Measurements from ENCODE around the gene RNF207.

The RNF207 gene

DNA sequence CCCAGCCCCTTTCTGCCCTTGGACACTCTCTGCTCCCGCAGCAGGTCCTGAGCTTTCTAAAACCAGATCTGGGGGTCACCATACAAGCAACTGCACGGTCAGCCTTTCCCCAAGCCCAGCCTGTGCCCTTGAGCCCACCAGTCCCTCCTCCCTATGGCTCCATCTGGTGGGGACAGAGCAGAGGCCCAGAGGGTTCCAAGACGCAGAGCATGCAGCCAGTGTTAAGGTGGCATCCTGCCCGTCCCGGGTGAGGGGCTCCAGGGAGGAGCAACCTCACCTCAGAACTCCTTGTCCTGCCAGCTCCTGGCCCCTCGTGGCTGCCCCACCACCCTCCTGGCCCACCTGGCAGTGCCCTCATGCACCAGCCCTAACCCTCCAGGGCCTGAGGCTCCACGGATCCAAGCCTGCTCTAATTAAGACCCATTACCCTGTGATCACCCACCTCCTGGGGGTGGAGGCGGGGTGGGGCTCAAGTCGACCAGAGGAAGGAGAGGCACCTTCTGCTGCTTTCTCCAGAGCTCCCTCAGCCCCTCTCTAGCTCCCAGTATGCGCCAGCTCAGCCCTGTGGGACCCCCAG lies 34.3 kb upstream of the RNF207 start:
- no peak overlapping the region for H3K4me3 ChIP-seq (ENCODE audit: low read length)
- DNase-seq (ENCODE audit: low read depth, low spot score) = no peak

DNA sequence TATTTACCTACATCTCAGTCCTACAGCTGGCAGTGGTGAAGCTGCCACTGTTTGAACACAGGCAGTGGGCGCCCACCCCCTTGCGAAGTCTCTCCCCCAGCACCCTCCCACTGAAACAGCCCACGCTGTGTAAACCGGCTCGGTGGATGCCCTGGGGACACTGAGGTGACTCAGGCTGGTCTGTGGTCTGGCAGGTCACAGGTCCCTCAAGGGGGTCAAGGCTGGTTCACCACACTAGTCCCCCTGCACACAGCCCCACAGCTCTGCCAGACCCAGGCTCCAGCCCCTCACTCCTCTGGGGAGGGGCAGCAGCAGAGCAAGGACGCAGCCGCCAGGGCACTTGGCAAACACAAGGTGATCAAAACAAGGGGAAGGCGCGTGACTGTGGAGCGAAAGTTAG lies 33.4 kb upstream of the RNF207 start:
- no peak overlapping the region for H3K4me3 ChIP-seq (ENCODE audit: low read length)
- DNase-seq (ENCODE audit: low read depth, low spot score) = no peak

DNA sequence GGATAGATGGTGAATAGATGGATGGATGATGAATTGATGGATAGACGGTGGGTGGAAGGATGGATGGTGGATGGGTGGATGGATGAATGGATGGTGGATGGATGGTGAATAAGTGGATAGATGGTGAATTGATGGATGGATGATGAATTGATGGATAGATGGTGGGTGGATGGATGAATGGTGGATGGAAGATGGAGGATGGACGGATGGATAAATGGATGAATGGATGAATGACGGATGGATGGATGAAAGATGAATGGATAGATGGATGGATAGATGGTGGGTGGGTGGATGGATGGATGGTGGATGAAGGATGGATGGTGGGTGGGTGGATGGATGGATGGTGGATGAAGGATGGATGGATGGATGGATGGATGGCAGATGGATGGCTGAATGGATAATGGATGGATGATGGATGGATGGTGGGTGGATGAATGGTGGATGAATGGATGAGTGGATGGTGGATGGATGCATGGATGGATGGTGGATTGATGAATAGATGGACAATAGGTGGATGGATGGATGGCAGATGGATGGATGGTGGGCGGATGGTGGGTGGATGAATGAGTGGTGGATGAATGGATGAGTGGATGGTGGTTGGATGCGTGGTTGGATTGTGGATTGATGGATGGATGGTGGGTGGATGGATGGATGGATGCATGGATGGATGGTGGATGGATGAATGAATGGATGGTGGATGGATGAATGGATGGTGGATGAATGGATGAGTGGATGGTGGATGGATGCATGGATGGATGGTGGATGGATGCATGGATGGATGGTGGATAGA lies 31.1 kb upstream of the RNF207 start:
- no peak for DNase-seq (ENCODE audit: low read depth, low spot score)
- H3K4me3 ChIP-seq (ENCODE audit: low read length) = no peak overlapping the region

DNA sequence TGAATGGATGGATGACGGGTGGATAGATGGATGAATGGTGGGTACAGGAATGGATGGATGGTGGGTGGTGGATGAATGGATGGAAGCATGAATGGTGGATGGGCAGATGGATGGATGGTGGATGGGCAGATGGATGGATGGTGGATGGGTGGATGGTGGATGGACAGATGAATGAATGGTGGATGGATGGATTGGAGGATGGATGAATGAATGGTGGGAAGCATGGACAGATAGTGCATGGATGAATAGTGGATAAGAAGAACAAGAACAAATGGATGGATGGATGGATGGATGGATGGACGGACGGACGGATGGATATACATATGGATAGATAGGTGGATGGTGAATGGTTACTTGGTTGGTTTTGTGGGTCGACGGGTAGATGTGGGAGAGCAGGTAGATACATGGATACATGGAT lies 30.5 kb upstream of the RNF207 start:
- H3K4me3 ChIP-seq (ENCODE audit: low read length) = no peak overlapping the region
- DNase-seq (ENCODE audit: low read depth, low spot score) = no peak

GRCh38 chr1:6176779-6177178 lies 29.1 kb upstream of the RNF207 start:
- no peak for DNase-seq (ENCODE audit: low read depth, low spot score)
- H3K4me3 ChIP-seq (ENCODE audit: low read length) = no peak overlapping the region

DNA sequence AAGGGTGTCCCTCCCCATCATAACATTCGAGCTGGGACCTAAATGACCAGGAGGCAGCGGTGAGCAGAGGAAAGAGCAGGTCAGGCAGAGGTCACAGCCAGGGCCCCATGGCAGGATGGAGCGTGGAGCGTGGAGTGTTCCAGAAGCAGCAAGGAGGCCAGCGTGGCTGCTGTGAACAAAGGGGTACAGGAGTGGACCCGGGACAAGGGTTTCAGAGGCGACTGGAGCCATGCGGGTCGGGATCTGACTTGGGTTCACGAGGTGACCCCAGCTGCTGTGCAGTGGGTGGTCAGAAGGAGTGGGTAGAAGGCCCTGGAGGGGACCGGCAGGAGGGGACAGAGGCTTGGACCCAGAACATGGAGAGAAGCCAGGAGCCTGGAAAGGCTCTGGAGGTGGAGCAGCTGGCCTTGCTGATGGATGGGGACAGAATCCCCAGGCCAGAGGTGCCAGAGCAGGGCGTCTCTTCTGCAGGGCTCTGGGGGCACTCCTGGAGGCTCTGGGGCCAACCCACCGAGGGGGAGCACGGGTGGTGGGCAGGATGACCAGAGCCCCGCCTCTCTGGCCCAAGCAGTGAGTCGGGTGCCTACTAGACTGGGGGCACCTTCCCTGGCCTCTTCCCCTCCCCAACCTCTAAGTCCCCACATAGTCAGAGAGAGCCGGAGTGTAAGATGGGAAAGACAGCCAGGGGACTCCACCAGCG lies 28.1 kb upstream of the RNF207 start:
- H3K4me3 ChIP-seq (ENCODE audit: low read length) = no peak overlapping the region
- no peak for DNase-seq (ENCODE audit: low read depth, low spot score)

- DNase-seq (ENCODE audit: low read depth, low spot score) = no peak
- no peak overlapping the region for H3K4me3 ChIP-seq (ENCODE audit: low read length)
These were observed 27.0 kb upstream of the RNF207 start for GRCh38 chr1:6178751-6179563.

DNA sequence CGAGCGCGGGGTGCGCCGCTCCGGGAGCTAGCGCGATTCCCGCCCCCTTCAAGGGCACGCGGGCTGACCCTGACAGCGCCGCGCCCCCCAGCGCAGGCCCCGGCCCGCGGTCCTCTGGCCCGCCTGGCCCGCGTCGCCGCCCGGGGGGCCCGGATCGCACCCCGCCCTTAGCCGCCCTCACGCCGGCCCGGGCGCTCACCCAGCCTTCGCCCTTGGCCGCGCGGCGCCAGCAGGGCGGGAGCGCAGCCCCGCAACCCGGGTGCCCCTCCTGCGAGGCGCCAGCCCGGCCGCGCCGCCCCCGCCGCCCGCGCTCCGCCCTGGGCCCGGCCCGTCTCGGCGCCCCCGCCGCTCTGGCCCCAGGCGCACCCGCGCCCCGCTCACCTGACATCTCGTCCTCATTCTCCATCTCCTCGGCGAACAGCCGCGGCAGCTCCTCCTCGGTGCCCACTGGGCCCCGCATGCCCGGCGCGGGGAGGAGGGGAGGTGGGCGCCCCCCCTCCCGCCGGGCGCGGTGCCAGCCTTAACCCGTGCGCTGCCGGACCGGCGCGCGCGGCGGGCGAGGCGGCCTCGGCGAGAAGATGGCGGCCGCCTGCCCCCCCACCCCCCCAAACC lies 26.2 kb upstream of the RNF207 start:
- DNase-seq (ENCODE audit: low read depth, low spot score) = no peak
- H3K4me3 ChIP-seq (ENCODE audit: low read length) = no peak overlapping the region

DNA sequence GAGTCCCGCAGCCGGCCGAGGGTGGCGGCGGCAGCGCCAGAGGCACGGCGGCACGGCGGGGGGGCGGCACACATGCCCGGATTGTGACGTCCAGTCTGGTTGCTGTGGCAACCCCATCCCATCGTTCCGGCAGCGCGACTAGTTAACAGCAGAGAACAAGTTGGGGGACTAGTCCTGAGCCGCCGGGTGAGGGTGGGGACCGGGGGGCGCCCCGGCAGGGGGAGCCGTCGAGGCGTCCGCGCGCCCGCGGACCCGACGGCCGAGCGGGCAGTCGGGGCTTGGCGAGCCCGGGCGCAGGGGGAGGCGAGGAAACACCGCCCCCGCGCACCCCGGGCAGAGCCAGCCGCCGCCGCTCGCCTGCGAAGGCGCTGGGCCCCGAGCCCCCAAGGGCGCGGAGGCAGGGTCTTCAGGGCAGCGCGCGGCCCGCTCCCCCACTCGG lies 25.6 kb upstream of the RNF207 start, which contains the start of gene CHD5:
Gene CHD5 (minus strand): TSS at position 54 of the 439 bp plus-strand sequence. CDS start 298 bp downstream, outside the sequence.
- H3K4me3 ChIP-seq (ENCODE audit: low read length) = no peak within 1 kb of the TSS
- no peak for DNase-seq (ENCODE audit: low read depth, low spot score)

GRCh38 chr1:6180707-6181311 lies 25.1 kb upstream of the RNF207 start:
- H3K4me3 ChIP-seq (ENCODE audit: low read length) = no peak overlapping the region
- no peak for DNase-seq (ENCODE audit: low read depth, low spot score)

DNA sequence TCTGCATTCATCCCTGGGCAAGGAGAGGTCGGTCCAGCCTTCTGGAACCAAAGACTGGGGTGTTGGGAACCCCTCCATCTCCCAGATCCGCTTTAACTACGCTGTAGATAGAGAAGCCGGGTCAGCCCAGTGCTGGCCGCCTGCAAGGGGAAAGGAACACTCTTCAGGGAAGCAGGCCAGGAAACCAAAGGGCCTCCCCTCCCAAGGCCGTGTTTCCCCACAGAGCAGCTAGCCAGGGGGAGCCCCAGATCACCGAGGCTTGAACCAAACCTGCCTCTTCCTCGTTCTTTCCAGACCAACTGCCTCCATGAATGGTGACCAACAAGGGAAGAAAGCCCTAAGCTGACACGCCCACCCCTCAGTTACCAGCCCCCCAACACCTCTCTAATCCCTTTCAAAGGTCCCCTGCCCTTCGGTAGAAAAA lies 24.6 kb upstream of the RNF207 start:
- H3K4me3 ChIP-seq (ENCODE audit: low read length) = no peak overlapping the region
- DNase-seq (ENCODE audit: low read depth, low spot score) = no peak

DNA sequence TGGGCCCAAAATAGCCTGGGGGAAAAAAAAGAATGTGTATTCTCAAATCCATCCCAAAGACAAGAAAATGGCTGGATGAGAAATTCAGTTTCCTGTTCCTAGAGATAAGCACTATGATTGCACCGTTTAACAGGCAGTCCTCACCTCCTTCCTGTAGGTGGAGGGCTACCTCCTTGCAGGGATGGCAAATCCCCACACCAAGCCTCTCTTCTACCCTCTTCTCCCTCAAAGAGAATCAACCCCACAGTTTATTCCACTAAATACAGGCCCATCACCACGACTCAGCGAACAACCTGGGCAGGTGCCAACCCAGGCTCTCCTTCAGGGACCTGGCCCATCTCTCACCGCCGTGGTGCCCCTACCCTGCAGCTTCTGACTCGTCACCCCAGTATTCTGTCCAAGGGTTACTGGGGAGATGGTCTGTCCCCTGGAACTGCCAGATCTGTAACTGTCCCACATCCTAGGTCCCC lies 22.4 kb upstream of the RNF207 start:
- DNase-seq (ENCODE audit: low read depth, low spot score) = no peak
- H3K4me3 ChIP-seq (ENCODE audit: low read length) = no peak overlapping the region

GRCh38 chr1:6184083-6184783 lies 21.7 kb upstream of the RNF207 start:
- no peak for DNase-seq (ENCODE audit: low read depth, low spot score)
- no peak overlapping the region for H3K4me3 ChIP-seq (ENCODE audit: low read length)

DNA sequence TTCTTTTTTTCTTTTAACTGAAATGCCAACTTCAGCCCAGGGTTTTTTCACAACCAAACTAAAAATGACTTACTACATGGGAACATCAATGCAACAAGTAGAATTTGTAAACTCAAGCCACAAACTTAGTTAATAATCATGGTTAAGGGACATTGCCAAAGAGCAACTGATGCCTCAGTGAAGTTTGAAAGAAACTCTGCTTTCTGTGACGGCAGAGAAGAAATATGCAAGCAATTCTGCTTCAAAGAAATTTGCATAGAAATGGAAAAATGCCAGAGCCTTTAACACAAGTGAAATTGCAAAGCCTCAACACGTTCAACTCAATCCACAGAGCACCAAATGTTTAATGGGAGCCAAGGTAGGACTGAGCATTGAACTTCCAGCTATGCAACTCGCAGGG lies 20.8 kb upstream of the RNF207 start:
- H3K4me3 ChIP-seq (ENCODE audit: low read length) = no peak overlapping the region
- no peak for DNase-seq (ENCODE audit: low read depth, low spot score)

DNA sequence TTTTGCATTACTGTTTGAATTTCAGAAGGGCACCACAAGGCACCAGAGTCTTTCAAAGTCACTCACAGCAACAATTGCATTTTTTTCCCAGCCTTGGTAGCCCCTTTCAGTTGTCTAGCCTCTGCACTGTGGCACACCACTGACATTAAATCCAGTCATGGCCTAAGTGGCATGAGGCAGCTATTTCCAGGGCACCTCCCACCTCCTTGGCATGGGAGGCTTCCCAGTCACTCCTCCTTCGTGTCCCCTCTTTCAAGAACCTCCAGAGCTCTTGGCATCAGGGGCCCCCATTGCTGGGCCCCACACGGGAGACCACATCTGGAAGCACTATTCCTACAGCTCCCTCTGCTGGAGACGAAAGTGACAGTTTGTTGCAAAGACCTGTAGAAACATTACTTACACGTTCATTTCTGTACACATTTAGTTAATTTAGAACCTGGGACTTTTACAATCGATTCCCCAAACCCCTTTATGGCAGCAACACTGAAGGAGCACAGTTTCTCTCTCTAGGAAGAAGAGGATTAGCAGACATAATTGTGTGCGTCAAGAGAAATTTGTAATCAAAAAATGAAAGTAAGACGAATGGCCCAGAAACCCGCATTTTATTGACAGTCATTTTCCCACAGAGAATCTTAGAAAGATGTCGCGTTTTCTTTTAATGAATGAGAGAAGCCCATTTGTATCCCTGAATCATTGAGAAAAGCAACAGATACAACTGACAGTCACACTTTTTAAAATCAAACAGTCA lies 20.1 kb upstream of the RNF207 start:
- H3K4me3 ChIP-seq (ENCODE audit: low read length) = no peak overlapping the region
- peak; percentile 51 for DNase-seq (ENCODE audit: low read depth, low spot score)

DNA sequence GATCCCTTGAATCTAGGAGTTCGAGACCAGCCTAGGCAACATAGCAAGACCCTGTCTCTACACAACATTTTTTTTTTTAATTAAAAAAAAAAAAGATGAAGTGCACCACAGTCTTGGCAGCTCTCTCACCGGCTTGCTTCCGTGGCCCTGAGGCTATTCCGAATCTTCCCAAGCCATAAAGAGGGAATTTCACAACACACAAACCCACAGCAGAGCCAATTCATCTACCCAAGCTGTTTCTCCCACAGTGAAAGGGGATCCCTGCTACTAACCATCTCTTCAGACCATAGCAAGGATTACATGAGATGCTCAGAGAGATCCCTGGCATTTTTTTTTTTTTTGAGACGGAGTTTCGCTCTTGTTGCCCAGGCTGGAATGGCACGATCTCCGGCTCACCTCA lies 17.5 kb upstream of the RNF207 start:
- DNase-seq (ENCODE audit: low read depth, low spot score) = no peak
- no peak overlapping the region for H3K4me3 ChIP-seq (ENCODE audit: low read length)

DNA sequence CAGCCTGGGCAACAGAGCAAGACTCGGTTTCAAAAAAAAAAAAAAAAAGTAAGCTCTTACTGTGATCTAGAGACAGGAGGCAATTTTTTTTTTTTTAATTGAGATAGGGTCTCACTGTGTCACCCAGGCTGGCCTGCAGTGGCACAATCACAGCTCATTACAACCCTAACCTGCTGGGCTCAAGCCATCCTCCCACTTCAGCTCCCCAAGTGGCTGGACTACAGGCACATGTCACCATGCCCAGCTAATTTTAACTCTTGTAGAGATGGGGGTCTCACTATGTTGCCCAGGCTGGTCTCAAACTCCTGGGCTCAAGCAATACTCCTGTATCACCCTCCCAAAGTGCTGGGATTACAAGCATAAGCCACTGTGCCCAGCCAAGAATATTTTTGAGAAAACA lies 14.0 kb upstream of the RNF207 start:
- no peak for DNase-seq (ENCODE audit: low read depth, low spot score)
- H3K4me3 ChIP-seq (ENCODE audit: low read length) = no peak overlapping the region
